Gastrocnemius medialis (tissue), 4 donors: ENCODE data around the gene VTN.

Experiments used
- CTCF ChIP-seq, 5 experiments: fragments of 450-650 bp in 3 of 5; fragments of 200-600 bp in 2 of 5; sonication (generic) in 2 of 5; IDR thresholded peaks in 4 of 5; conservative IDR thresholded peaks in 1 of 5; 1 replicate in 4 of 5; 2 replicates in 1 of 5; pipeline ENCODE4 v1.5.1; 2016 to 2019; ENCODE audit warnings: antibody characterized with exemption in 5 of 5, mild to moderate bottlenecking in 3 of 5, moderate library complexity in 3 of 5
- POLR2A ChIP-seq, 2 donors: fragments of 450-650 bp; IDR thresholded peaks; one replicate each; pipeline ENCODE4 v1.6.1; 2017; ENCODE audit warnings: antibody characterized with exemption in 2 of 2, mild to moderate bottlenecking in 2 of 2, moderate library complexity in 2 of 2

- TF ChIP-seq POLR2A (IDR thresholded peaks at IDR 0.05) (no peak), CTCF (IDR thresholded peaks at IDR 0.05 in 4 of 5, conservative IDR thresholded peaks at IDR 0.05 in 1 of 5) (no peak)
These were observed 27.8 kb downstream of the VTN start for GRCh38 chr17:28342313-28342712.
